ENCODE measurements around the gene PDCD1. TPM values are rescaled to one million over a fixed set of nuclear protein-coding genes. Genes with fewer than 3 reads are reported as not detected.

PDCD1 gene
- total RNA-seq, 1 experiment from 2014 or later: 0.22 TPM

DNA sequence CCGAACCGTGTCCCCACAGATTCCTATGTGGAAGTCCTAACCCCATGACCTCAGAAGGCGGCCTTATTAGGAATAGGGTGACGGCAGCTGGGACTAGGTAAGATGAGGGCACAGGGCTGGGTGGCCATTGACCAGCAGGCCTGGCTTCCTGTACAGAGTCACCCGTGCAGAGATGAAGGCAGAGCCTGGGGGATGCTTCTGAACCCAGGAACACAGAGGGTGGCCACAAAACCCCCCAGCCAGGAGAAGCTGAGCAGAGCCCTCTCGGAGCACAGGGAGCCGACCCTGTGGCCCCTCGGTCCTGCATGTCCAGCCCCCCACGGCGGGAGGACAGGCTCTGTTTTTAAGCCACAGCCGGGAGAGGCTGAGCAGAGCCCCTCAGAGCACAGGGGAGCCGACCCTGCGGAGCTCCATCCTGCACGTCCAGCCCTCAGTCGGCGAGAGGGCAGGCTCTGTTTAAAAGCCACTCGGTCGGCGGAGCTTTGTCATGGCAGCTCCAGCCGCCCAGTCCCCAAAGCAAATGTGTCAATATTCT, 2.7 kb downstream of the PDCD1 start:
- no peak for DNase-seq (ENCODE audit: low read depth, low spot score)
- Histone ChIP-seq H3K79me2 (ENCODE audit: insufficient read depth, low read length) (no peaks in the 10 kb centered on the region), H3K27me3 (ENCODE audit: insufficient read depth, low read length) (no peaks in the 10 kb centered on the region), H3K4me3 (replicated peaks in 1 of 2; ENCODE audit: low read depth in 1 of 2, low read length in 2 of 2) (no peak overlapping the region), H3K9me2 (ENCODE audit: insufficient read depth) (no peaks in the 10 kb centered on the region), H3K4me1 (ENCODE audit: control insufficient read depth in 1 of 2, insufficient read depth in 2 of 2, low read length in 2 of 2) (no peaks in the 10 kb centered on the region; a peak in 1 of 4 replicates), H3K27ac (ENCODE audit: low read depth, low read length) (no peak overlapping the region), H4K20me1 (ENCODE audit: insufficient read depth) (no peaks in the 10 kb centered on the region), H3K36me3 (ENCODE audit: control insufficient read depth in 1 of 2, insufficient read depth in 2 of 2, low read length in 2 of 2) (no peaks in the 10 kb centered on the region), H3K9me3 (ENCODE audit: control insufficient read depth in 1 of 2, insufficient read depth in 1 of 2, low read depth in 1 of 2, low read length in 2 of 2) (no peaks in the 10 kb centered on the region), H2AFZ (ENCODE audit: low read depth, low read length, poor library complexity, severe bottlenecking) (no peak overlapping the region), H3K4me2 (ENCODE audit: low read length) (no peak overlapping the region), H3K9ac (ENCODE audit: low read length) (no peak overlapping the region)
- no peak for ATAC-seq
- ChIA-PET POLR2A (no interaction called here), RAD21 (ENCODE audit: low non-redundant PET in 1 of 2, low total read pairs in 2 of 2, uncharacterized antibody in 2 of 2, unreplicated experiment in 2 of 2) (no interaction called here), CTCF (no interaction called here)
- intact Hi-C loops (cut with micrococcal nuclease): no loop called here
- no peak for TF ChIP-seq POLR2A (IDR thresholded peaks at IDR 0.05; ENCODE audit: borderline replicate concordance, extremely low read depth, insufficient read depth, insufficient read length)
- no peak for TF ChIP-seq SP1 (IDR thresholded peaks at IDR 0.05; ENCODE audit: low read depth)
- no peak for TF ChIP-seq ELF1 (IDR thresholded peaks at IDR 0.05; ENCODE audit: borderline replicate concordance, low read depth)
- no peak for TF ChIP-seq EGR1 (IDR thresholded peaks at IDR 0.05; ENCODE audit: low read depth)
- no peak for TF ChIP-seq SIN3A (IDR thresholded peaks at IDR 0.05; ENCODE audit: low read depth)
- TF ChIP-seq ZNF274 (IDR thresholded peaks at IDR 0.05; ENCODE audit: low read depth, low read length): no peak
- no peak for TF ChIP-seq FOSL1 (IDR thresholded peaks at IDR 0.05; ENCODE audit: low read depth)
- TF ChIP-seq, protein P1, sequence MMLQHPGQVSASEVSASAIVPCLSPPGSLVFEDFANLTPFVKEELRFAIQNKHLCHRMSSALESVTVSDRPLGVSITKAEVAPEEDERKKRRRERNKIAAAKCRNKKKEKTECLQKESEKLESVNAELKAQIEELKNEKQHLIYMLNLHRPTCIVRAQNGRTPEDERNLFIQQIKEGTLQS (IDR thresholded peaks at IDR 0.05): no peak
- TF ChIP-seq, protein P2, sequence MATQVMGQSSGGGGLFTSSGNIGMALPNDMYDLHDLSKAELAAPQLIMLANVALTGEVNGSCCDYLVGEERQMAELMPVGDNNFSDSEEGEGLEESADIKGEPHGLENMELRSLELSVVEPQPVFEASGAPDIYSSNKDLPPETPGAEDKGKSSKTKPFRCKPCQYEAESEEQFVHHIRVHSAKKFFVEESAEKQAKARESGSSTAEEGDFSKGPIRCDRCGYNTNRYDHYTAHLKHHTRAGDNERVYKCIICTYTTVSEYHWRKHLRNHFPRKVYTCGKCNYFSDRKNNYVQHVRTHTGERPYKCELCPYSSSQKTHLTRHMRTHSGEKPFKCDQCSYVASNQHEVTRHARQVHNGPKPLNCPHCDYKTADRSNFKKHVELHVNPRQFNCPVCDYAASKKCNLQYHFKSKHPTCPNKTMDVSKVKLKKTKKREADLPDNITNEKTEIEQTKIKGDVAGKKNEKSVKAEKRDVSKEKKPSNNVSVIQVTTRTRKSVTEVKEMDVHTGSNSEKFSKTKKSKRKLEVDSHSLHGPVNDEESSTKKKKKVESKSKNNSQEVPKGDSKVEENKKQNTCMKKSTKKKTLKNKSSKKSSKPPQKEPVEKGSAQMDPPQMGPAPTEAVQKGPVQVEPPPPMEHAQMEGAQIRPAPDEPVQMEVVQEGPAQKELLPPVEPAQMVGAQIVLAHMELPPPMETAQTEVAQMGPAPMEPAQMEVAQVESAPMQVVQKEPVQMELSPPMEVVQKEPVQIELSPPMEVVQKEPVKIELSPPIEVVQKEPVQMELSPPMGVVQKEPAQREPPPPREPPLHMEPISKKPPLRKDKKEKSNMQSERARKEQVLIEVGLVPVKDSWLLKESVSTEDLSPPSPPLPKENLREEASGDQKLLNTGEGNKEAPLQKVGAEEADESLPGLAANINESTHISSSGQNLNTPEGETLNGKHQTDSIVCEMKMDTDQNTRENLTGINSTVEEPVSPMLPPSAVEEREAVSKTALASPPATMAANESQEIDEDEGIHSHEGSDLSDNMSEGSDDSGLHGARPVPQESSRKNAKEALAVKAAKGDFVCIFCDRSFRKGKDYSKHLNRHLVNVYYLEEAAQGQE (IDR thresholded peaks at IDR 0.05; ENCODE audit: low read depth): no peak
- TF ChIP-seq CEBPB (IDR thresholded peaks at IDR 0.05; ENCODE audit: low read depth): no peak
- no peak for TF ChIP-seq JUND (IDR thresholded peaks at IDR 0.05)
- TF ChIP-seq, protein P3, sequence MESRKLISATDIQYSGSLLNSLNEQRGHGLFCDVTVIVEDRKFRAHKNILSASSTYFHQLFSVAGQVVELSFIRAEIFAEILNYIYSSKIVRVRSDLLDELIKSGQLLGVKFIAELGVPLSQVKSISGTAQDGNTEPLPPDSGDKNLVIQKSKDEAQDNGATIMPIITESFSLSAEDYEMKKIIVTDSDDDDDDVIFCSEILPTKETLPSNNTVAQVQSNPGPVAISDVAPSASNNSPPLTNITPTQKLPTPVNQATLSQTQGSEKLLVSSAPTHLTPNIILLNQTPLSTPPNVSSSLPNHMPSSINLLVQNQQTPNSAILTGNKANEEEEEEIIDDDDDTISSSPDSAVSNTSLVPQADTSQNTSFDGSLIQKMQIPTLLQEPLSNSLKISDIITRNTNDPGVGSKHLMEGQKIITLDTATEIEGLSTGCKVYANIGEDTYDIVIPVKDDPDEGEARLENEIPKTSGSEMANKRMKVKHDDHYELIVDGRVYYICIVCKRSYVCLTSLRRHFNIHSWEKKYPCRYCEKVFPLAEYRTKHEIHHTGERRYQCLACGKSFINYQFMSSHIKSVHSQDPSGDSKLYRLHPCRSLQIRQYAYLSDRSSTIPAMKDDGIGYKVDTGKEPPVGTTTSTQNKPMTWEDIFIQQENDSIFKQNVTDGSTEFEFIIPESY (IDR thresholded peaks at IDR 0.05; ENCODE audit: extremely low read depth, insufficient replicate concordance, low read length): no peak
- TF ChIP-seq EZH2phosphoT487 (IDR thresholded peaks at IDR 0.05; ENCODE audit: borderline replicate concordance): no peak
- TF ChIP-seq, protein P4, sequence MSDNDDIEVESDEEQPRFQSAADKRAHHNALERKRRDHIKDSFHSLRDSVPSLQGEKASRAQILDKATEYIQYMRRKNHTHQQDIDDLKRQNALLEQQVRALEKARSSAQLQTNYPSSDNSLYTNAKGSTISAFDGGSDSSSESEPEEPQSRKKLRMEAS (IDR thresholded peaks at IDR 0.05): no peak
- TF ChIP-seq YY1 (IDR thresholded peaks at IDR 0.05; ENCODE audit: extremely low read depth, insufficient replicate concordance, low read depth, low read length): no peak
- BruUV-seq (replicated peaks): no TSS peak

All from HCT116 (cell line).